Measurements from ENCODE around the gene OSTF1.

The OSTF1 gene

GRCh38 chr9:75128535-75128934, 40.2 kb downstream of the OSTF1 start:
- DNase-seq = no peak

- no peak for DNase-seq
These were observed 41.9 kb downstream of the OSTF1 start for GRCh38 chr9:75130172-75130571.

DNA sequence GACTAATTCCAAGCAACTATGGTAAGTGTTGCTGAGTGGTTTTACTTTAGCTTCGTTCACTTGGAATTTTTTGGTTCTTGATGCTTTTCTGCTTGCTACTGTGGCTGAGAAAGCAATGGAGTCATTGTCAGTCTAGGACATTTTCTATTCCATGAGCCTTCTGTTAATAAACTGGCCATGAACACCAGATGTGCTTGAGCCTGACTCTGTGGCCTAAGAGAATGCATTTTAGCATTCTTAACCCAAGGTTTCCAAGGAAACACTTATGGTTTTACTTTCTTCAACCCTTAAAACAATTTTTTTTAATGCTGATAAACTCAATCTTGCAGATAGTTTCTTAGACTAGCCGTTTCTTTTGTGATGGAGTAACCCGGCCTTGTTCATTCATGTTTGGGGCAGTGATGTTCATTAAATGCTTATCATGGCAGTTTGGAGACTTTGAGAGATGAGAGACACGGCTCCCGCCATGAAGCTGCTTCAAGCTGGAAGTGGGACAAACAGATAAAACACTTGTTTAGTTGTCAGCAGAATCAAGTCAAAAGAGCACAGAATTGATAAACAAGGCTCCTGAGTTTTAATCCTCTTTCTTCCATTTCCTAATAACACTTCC, 42.4 kb downstream of the OSTF1 start:
- no peak for DNase-seq

DNA sequence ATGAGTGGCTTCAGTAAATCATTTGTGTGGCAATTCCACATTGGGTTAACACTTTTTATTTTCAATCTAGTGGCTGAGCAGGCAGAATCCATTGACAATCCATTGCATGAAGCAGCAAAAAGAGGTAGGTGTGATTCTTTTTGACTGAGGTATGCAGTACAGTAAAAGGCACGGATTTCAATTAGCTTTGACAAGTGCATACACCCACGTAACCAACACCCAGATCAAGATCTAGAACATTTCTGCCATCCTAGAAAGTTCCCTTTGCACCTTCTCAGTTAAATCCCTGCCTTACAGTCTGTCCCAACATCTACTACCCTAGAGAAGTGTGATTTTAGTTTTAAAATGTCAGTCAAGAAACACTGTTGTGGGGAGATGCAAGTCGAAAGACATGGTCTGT, 43.4 kb downstream of the OSTF1 start:
- DNase-seq = no peak

DNA sequence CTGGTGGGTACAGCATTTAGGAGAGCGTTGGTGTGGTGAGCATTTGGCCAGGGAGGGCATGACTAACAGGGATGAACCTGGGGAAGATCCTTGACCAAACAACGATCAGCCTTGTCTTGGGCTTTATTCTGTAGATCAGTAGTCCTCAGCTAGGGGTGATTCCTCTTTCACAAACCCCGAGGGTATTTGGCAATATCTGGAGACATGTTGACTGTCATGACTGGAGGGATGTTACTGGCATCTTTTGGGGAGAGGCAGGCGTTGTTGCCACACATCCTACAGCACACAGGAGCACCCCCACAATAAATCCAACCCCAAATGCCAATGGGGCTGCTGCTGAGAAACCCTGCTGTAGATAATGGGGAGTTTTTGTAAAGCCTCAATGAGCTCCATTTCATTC, 43.9 kb downstream of the OSTF1 start:
- no peak for DNase-seq

DNA sequence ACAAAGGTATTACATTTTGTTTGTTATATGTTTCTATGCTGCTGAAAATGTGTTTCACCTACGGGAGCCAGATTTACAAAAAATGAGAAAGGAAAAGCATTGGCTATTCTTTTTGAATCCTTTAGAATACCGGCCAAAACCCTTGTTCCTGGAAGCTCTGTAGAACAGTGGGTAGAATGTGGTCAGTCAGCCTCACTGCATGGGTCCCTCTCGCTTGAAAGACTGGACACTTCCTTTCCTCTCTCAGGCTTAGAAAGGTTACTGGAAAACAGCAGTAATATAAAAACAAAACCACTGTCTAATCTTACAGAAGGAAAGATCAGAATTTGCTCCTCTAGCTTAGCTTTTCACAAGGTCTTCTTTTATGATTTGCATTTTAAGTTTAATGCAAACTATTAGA, 45.1 kb downstream of the OSTF1 start:
- no peak for DNase-seq

DNA sequence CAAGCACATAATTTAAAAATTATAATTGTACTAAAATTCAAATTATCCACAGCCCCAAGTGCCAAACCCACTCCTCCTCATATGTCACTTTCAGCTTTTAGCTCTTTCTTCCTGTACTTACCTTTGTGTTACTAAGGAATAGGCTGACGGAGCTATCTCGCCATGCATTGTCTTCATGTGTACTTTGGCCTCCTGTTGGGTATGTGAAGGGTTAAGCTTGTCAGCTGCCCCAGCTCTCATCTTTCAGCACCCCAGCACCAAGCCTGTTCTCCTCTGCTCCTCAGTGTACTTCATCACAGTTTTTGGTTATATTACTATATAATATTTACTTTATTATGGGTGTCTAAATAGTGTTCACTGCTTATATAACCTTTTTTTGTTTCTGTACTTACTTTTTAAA, 46.2 kb downstream of the OSTF1 start:
- no peak for DNase-seq

DNA sequence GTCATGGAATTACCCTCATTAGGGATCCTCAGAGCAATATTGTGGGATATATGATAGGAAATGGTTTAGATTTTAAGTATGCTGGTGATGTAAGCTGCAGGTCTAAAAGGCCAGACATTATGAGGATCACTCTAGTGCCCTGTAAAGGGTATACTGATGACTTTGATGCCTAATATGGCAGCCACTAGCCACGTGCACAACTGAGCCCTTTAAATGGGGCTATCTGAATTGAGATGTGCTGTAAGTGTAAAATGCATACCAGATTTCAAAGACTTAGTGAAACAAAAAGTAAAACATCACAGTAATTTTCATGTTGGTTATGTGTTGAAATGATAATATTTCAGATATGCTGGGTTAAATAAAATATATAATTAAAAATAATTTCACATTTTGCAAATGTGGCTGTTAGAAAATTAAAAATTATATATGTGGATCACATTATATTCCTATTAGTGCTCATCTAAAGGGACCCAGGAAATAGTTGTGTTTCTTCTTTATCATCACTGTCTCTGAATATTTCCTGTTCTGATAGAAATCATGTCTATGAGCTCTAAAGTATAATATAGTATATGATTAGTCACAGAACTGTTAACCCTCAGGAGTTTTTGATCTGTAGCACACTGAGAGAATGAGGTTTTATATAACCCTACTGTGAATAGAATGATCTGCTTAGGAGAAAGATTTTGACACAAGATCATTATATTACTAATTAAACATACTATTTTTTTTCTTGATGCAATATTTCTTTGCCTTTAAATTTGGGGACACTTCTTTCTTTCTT, 50.1 kb downstream of the OSTF1 start:
- DNase-seq = no peak

DNA sequence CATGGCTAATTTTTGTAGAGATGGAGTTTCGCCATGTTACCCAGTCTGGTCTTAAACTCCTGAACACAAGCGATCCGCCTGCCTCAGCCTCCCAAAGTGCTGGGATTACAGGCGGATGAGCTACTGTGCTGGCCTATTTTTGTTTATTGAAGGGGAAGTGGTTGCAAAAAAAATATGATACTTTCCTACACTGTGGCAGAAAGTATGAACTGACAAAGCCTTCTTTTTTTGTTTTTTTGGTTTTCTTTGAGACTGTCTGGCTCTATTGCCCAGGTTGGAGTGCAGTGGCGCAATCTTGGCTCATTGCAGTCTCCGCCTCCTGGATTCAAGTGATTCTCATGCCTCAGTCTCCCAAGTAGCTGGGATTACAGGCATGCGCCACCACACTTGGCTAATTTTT, 50.9 kb downstream of the OSTF1 start:
- DNase-seq = no peak

GRCh38 chr9:75140261-75140660, 51.9 kb downstream of the OSTF1 start:
- DNase-seq = no peak

DNA sequence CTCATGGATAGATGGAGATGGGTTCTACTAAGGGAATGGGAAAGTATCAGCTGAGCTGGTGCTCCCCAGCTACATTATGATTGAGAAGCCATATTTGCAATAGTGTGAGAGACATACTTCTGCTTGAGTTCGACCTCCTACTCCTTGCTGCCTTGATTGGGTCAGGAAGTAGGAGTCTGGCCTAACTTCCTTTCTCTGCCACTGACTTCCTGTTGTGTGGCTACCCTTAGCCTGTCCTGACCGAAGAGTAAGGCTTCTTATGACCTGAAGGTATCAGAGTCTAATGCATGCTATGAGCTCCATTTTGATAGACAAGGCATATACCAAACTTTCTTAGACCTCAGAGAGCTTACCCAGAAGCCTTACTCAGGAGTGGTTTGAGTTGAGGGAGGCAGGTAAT, 53.9 kb downstream of the OSTF1 start:
- no peak for DNase-seq

DNA sequence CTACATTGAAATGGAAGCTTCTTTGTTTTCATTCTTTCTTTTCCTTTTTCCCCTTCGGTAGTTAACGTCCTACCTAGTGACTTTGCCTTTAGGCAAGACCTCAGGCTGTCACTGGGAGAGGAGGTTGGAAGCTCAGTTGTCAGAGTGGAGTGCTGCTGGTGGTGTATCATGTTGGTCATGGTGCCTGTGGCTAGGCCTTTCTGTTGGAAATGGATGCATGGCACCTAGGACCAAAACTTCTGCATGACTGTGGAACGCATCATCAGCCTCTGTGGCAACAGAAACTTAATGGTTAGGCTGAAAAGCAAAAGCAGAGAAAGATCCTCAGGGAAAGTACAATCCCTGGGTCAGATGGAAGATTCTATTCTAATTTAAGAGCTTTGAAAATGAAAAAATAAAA, 57.9 kb downstream of the OSTF1 start:
- DNase-seq = no peak

DNA sequence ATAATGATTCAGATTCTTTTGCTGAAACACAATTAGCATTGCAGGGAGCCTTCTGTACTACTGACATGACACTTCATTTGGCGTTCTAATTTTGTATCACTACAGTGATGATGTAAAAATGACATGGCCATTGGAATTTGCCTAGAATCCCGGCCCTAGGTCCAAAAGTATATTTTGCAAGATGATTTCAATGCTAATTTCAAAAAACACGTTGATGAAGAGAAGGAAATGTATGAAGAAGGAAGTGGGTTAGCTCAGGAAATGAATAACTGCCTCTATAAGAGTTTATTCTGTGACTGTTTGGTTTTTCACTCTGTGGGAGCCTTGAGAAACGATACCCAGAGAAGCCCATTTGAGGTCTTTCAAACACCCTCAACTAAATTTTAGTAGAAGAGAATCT, 59.3 kb downstream of the OSTF1 start:
- DNase-seq = no peak

- DNase-seq = no peak
These were observed 60.2 kb downstream of the OSTF1 start for GRCh38 chr9:75148561-75148960.

GRCh38 chr9:75149841-75150241, 61.5 kb downstream of the OSTF1 start:
- no peak for DNase-seq

- no peak for DNase-seq
These were observed 62.2 kb downstream of the OSTF1 start for GRCh38 chr9:75150512-75150911.

DNA sequence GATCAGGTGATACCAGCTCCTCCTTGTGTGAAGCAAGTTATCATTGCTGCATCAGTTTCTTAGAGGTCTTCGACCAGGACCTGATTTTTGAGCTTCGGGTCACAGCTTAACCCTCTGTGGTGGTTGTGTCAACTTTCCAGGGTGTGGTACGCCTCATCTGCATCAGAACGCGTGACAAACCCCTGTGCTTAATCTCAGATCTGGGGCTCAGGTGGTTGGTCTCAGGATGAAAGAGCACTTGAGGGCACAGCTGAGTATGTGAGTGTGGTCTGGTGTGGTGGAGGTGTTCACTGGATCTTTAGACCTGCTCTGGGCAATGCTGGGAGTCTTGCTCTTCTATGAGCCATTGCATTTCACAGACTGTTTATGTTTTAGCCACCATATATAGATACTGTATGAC, 64.1 kb downstream of the OSTF1 start:
- peak; percentile 29 to 33 for DNase-seq

DNA sequence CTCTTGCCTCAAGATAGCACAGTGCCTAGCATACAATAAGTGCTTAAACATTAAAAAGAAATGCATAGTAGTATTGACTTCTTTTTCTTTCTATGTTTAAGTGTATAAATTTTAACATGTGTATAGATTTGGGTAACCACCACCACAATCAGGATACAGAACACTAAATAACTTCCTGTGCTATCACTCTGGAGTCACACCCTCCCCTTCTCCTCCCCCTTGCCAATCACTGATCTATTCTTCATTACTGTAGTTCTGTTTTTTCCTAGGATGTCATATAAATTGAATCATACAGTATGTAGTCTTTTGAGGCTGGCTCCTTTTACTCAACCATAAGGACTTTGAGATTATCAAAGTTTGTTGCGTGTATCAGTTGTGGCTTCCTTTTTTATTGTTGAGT, 68.5 kb downstream of the OSTF1 start:
- no peak for DNase-seq

DNA sequence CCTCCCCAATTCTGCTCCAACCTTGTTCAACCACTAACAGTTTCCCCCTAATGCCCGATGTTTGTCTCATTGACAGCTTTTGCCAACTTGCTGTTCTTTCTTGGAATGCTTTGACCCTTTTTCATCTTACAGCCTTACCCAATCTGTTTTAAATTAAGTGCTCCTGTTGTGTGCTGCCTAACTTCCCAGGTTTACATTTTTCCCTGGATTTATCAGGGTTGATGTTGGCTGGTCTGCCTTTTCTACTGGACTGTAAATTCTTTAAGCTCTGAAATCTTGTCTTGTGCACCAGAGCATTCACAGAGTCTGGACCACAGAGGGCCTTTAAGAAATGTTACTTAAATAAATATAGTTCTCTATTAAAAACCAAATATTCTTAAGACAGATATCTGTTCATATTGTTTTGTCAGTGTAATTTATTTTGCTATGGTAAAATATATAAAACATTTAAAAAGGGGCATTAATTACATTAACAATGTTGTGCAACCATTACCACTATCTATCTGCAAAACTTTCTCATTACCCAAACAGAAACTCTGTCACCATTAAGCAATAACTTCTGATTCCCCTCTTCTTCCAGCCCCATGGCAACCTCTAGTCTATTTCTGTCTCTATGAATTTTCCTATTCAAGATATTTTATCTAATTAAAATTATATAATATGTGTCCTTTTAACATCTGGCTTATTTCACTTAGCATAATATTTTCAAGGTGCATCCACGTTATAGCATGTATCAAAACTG, 73.0 kb downstream of the OSTF1 start:
- no peak for DNase-seq

- DNase-seq = no peak
These were observed 75.5 kb downstream of the OSTF1 start for GRCh38 chr9:75163764-75164163.

GRCh38 chr9:75164573-75164972, 76.3 kb downstream of the OSTF1 start:
- DNase-seq = no peak

DNA sequence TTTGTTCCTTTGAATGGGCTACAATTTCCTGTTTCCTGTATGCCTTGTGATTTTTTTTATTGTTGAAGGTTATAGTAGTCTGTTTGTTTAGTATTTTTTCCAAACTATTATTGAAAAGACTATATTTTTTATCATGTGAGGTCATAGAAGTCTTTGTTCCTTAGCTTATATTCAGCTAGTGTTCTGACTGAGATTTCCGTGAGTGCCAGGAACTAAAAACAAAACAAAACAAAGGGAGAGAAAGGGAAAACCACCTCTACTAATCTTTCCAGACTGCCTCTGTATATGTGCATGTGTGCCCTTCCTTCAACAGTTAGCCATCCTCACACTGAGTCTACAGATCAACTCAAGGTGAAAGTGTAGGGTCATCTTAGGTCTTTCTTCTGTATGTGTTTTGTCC, 79.0 kb downstream of the OSTF1 start:
- DNase-seq = no peak

GRCh38 chr9:75168270-75169178, 80.2 kb downstream of the OSTF1 start:
- DNase-seq = no peak
